GM23338 (cell line): ENCODE data around the gene CBX6. TPM values are rescaled to one million over a fixed set of nuclear protein-coding genes. Genes with fewer than 3 reads are reported as not detected.

Source experiments
- ATAC-seq: fragments of 200-7000 bp; cut with Tn5 transposase; 3 replicates; pipeline ENCODE4 v1.9.1; 2020
- DNase-seq: peaks from one replicate; pipeline ENCODE4 v3.0.0-alpha.2; 2015; ENCODE audit warnings: low spot score
- H2AFZ ChIP-seq: fragments of 200-600 bp; sonication (generic); 2 replicates; pipeline ENCODE4 v1.8.0; 2016; ENCODE audit warnings: antibody characterized with exemption, mild to moderate bottlenecking, moderate library complexity
- H3F3A ChIP-seq: fragments of 200-600 bp; sonication (generic); replicated peaks from 2 replicates; pipeline ENCODE4 v1.8.0; 2017; ENCODE audit warnings: antibody characterized with exemption, mixed run types, low read depth
- H3K27ac ChIP-seq: fragments of 200-600 bp; sonication (generic); 2 replicates; pipeline ENCODE4 v1.6.1; 2016; ENCODE audit warnings: low read depth
- H3K27me3 ChIP-seq: fragments of 200-600 bp; sonication (generic); 2 replicates; pipeline ENCODE4 v1.8.0; 2016; ENCODE audit warnings: mild to moderate bottlenecking, mixed run types, moderate library complexity; ENCODE audit not compliant: insufficient read depth
- H3K36me3 ChIP-seq: fragments of 200-600 bp; sonication (generic); 2 replicates; pipeline ENCODE4 v1.8.0; 2016; ENCODE audit warnings: mild to moderate bottlenecking; ENCODE audit not compliant: insufficient read depth
- H3K4me1 ChIP-seq: fragments of 200-600 bp; sonication (generic); 2 replicates; pipeline ENCODE4 v1.8.0; 2016; ENCODE audit warnings: mild to moderate bottlenecking, moderate library complexity; ENCODE audit not compliant: insufficient read depth
- H3K4me2 ChIP-seq: fragments of 200-600 bp; sonication (generic); 2 replicates; pipeline ENCODE4 v1.7.1; 2017; ENCODE audit warnings: mixed run types
- H3K4me3 ChIP-seq: fragments of 200-600 bp; sonication (generic); 2 replicates; pipeline ENCODE4 v1.6.1; 2016; ENCODE audit warnings: mixed run types
- H3K79me2 ChIP-seq: fragments of 200-600 bp; sonication (generic); replicated peaks from 2 replicates; pipeline ENCODE4 v1.8.0; 2017; ENCODE audit warnings: mild to moderate bottlenecking; ENCODE audit not compliant: insufficient read depth
- H3K9me2 ChIP-seq: fragments of 200-600 bp; sonication (generic); 2 replicates; pipeline ENCODE4 v1.8.0; 2017; ENCODE audit not compliant: insufficient read depth
- H4K20me1 ChIP-seq: fragments of 200-600 bp; sonication (generic); replicated peaks from 2 replicates; pipeline ENCODE4 v1.8.0; 2017; ENCODE audit warnings: mild to moderate bottlenecking; ENCODE audit not compliant: insufficient read depth
- H3K27ac Mint-ChIP-seq: 2 replicates; pipeline ENCODE4 v1.8.0; 2020; ENCODE audit warnings: inconsistent platforms, mild to moderate bottlenecking, moderate library complexity, mixed read lengths
- H3K27me3 Mint-ChIP-seq: 3 replicates; pipeline ENCODE4 v1.8.0; 2022; ENCODE audit warnings: low read depth, mild to moderate bottlenecking, moderate library complexity, mixed read lengths, inconsistent platforms; ENCODE audit not compliant: insufficient read depth, poor library complexity
- H3K36me3 Mint-ChIP-seq: 3 replicates; pipeline ENCODE4 v1.8.0; 2021; ENCODE audit warnings: low read depth, mild to moderate bottlenecking, inconsistent platforms, moderate library complexity, mixed read lengths
- H3K4me1 Mint-ChIP-seq: 3 replicates; pipeline ENCODE4 v1.8.0; 2020; ENCODE audit warnings: mild to moderate bottlenecking, inconsistent platforms, mixed read lengths
- H3K4me3 Mint-ChIP-seq: 3 replicates; pipeline ENCODE4 v1.8.0; 2021; ENCODE audit warnings: moderate library complexity, mild to moderate bottlenecking, inconsistent platforms, mixed read lengths
- H3K9me3 Mint-ChIP-seq: 3 replicates; pipeline ENCODE4 v1.8.0; 2020; ENCODE audit warnings: moderate library complexity, mild to moderate bottlenecking, inconsistent platforms, mixed read lengths
- EZH2phosphoT487 ChIP-seq: fragments of 200-600 bp; sonication (generic); IDR thresholded peaks from one replicate; pipeline ENCODE4 v1.8.1; 2018; ENCODE audit warnings: antibody characterized with exemption; ENCODE audit not compliant: unreplicated experiment
- JUNB ChIP-seq: IDR thresholded peaks from one replicate; pipeline ENCODE4 v1.6.1; 2016; ENCODE audit warnings: antibody characterized with exemption; ENCODE audit not compliant: unreplicated experiment
- ZNF462 ChIP-seq: fragments of 250-450 bp; sonication (Bioruptor Pico); IDR thresholded peaks from 2 replicates; pipeline ENCODE4 v1.5.0; 2020; ENCODE audit warnings: mild to moderate bottlenecking, moderate library complexity
- polyA plus RNA-seq: library from polyadenylated mRNA; unstranded; fragments of >200 nt; fragmentation: Nextera tagmentation; extraction: Ambion mirVana; gene quantifications from 2 replicates; pipeline ENCODE4 v1.2.1, GENCODE V29; 2016
- total RNA-seq: library from RNA; depleted of rRNA; stranded (reverse); fragments of >200 nt; shearing (Covaris generic); gene quantifications from 2 replicates; pipeline ENCODE4 v1.2.3, GENCODE V29; 2014
- TF ChIP-seq, protein P1 (sequence below), 2 experiments: fragments of 200-600 bp in 1 of 2; sonication (generic) in 1 of 2; conservative IDR thresholded peaks; 2 replicates each; pipeline versions ENCODE4 v1.5.1 to v1.6.1; 2016 to 2017; ENCODE audit warnings: antibody characterized with exemption in 2 of 2, low read depth in 2 of 2, mild to moderate bottlenecking in 2 of 2, moderate library complexity in 1 of 2

The CBX6 gene
- total and polyA plus RNA-seq, 2 experiments from 2014 or later: 18.5 to 23.0 TPM

DNA sequence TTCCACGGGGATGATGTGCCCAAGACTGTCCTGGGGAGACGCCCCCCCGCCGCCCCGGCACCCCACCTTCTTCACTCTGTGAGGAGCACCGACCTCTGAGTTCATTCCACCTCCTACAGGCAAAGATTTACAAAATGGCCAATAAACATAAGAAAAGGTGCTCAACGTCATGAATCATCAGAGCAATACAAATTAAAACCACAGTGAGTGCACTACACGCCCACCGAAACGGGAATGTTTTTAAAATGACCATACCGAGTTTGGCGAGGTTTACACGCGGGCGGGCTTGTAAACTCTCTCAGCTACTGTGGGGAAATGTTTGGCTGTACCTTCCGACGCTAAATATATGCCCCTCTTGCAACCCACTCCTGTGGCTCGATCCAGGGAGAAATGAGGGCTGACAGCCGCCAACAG lies 36.1 kb downstream of the CBX6 start (continued):
- TF ChIP-seq ZNF462 (CRISPR knock-in tag) (no peak), EZH2phosphoT487 (no peak)
- TF ChIP-seq, protein P1, sequence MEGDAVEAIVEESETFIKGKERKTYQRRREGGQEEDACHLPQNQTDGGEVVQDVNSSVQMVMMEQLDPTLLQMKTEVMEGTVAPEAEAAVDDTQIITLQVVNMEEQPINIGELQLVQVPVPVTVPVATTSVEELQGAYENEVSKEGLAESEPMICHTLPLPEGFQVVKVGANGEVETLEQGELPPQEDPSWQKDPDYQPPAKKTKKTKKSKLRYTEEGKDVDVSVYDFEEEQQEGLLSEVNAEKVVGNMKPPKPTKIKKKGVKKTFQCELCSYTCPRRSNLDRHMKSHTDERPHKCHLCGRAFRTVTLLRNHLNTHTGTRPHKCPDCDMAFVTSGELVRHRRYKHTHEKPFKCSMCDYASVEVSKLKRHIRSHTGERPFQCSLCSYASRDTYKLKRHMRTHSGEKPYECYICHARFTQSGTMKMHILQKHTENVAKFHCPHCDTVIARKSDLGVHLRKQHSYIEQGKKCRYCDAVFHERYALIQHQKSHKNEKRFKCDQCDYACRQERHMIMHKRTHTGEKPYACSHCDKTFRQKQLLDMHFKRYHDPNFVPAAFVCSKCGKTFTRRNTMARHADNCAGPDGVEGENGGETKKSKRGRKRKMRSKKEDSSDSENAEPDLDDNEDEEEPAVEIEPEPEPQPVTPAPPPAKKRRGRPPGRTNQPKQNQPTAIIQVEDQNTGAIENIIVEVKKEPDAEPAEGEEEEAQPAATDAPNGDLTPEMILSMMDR (conservative IDR thresholded peaks at IDR 0.05; ENCODE audit: low read depth in 2 of 2): no peak

GRCh38 chr22:38834991-38835390 lies 37.0 kb downstream of the CBX6 start:
- Mint-ChIP-seq H3K4me3 (no peak overlapping the region), H3K36me3 (no peaks in the 10 kb centered on the region; the same call in 2 of the 3 replicates), H3K9me3 (no peaks in the 10 kb centered on the region; the same call in 2 of the 3 replicates), H3K27ac (no peak overlapping the region), H3K27me3 (peaks cover 22% of the 10 kb centered on the region), H3K4me1 (peaks cover 24% of the 10 kb centered on the region)
- Histone ChIP-seq H3K27ac (no peak overlapping the region), H3K4me3 (no peak overlapping the region), H3K36me3 (no peaks in the 10 kb centered on the region), H3K4me1 (peaks cover 19% of the 10 kb centered on the region), H4K20me1 (no peaks in the 10 kb centered on the region), H3F3A (no peaks in the 10 kb centered on the region), H3K79me2 (no peaks in the 10 kb centered on the region), H3K27me3 (no peaks in the 10 kb centered on the region), H3K4me2 (no peak overlapping the region), H3K9me2 (no peaks in the 10 kb centered on the region), H2AFZ (no peak overlapping the region)
- no peak for DNase-seq
- ATAC-seq: no peak
- no peak for TF ChIP-seq ZNF462 (CRISPR knock-in tag)
- TF ChIP-seq JUNB: no peak
